AG04450 (cell line): ENCODE results near the gene INVS. TPM values are rescaled to one million over a fixed set of nuclear protein-coding genes. Genes with fewer than 3 reads are reported as not detected.

Experiments used
- CTCF ChIA-PET: fragments of 300-600, 350-600 bp; formaldehyde crosslinking; extraction: SDS; loops from one replicate; lab custom pipeline; 2022; ENCODE audit warnings: antibody characterized with exemption, inconsistent platforms; lab: Charles Lee
- POLR2A ChIA-PET: fragments of 350-600 bp; formaldehyde crosslinking; extraction: SDS; loops from one replicate; lab custom pipeline; 2021; ENCODE audit warnings: antibody characterized with exemption, inconsistent platforms; lab: Yijun Ruan, JAX
- DNase-seq: peaks from one replicate; pipeline ENCODE4 v3.0.0-alpha.2; 2011; ENCODE audit warnings: low read depth, low spot score
- H3K27ac ChIP-seq: one replicate; pipeline ENCODE4 v1.5.1; 2012; ENCODE audit warnings: low read depth, low read length, control low read depth
- H3K27me3 ChIP-seq: one replicate; pipeline ENCODE4 v1.6.0; 2012; ENCODE audit warnings: low read length; ENCODE audit not compliant: control insufficient read depth, insufficient read depth
- H3K4me3 ChIP-seq: 2 replicates; pipeline ENCODE4 v1.5.1; 2011; ENCODE audit warnings: mild to moderate bottlenecking, low read depth, low read length, control low read depth
- H3K9me3 ChIP-seq: 2 replicates; pipeline ENCODE4 v1.5.1; 2012; ENCODE audit warnings: low read length; ENCODE audit not compliant: control insufficient read depth, insufficient read depth
- polyA plus RNA-seq: library from polyadenylated mRNA; depleted of rRNA; stranded (reverse); fragments of >200 nt; gene quantifications from 2 replicates; pipeline ENCODE4 v1.2.3, GENCODE V29; 2011
- TF ChIP-seq, protein P1 (sequence below): IDR thresholded peaks from 2 replicates; pipeline ENCODE4 v1.5.1; 2011; ENCODE audit warnings: low read depth, low read length, control low read depth, inconsistent platforms

The INVS gene
- polyA plus RNA-seq, 1 experiment: 22.5 TPM

GRCh38 chr9:100096378-100096916 lies 2.6 kb upstream of the INVS start:
- H3K9me3 ChIP-seq: no peaks in the 10 kb centered on the region
- DNase-seq: no peak
- CTCF ChIA-PET: interaction anchor here (1.6 kb wide), 1 partner anchor 504 kb away, joined by 3 read pairs; no protein-coding TSS in a partner anchor

GRCh38 chr9:100098046-100098886 lies 777 bp upstream of the INVS start:
- DNase-seq: peak; percentile 6
- POLR2A ChIA-PET: interaction anchor here (1.1 kb wide), 1 partner anchor 13 kb away, joined by 4 read pairs; no protein-coding TSS in a partner anchor

More at GRCh38 chr9:100096378-100096916, 2.6 kb upstream of the INVS start:
- POLR2A ChIA-PET: interaction anchor here (0.6 kb wide), 1 partner anchor 16 kb away, joined by 3 read pairs; no protein-coding TSS in a partner anchor
- Histone ChIP-seq H3K27ac (no peak overlapping the region), H3K4me3 (no peak overlapping the region), H3K27me3 (no peaks in the 10 kb centered on the region)
- TF ChIP-seq, protein P1, sequence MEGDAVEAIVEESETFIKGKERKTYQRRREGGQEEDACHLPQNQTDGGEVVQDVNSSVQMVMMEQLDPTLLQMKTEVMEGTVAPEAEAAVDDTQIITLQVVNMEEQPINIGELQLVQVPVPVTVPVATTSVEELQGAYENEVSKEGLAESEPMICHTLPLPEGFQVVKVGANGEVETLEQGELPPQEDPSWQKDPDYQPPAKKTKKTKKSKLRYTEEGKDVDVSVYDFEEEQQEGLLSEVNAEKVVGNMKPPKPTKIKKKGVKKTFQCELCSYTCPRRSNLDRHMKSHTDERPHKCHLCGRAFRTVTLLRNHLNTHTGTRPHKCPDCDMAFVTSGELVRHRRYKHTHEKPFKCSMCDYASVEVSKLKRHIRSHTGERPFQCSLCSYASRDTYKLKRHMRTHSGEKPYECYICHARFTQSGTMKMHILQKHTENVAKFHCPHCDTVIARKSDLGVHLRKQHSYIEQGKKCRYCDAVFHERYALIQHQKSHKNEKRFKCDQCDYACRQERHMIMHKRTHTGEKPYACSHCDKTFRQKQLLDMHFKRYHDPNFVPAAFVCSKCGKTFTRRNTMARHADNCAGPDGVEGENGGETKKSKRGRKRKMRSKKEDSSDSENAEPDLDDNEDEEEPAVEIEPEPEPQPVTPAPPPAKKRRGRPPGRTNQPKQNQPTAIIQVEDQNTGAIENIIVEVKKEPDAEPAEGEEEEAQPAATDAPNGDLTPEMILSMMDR: no peak

DNA sequence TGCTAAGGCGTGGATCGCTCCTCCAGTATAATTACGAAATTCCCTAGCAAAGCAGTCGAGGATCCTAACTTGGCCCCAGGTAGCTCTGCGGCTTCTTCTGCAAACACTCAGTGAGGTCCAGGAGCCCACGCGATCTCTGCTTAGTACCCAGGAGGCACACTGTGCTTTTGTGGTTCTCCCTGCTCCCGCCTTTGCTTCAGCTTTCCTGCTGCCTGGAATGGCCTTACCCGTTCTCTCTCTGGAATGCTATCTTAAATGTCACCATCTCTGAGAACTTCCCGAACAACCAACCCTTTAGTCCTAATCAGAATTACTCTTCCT lies 639 bp downstream of the INVS start:
- Histone ChIP-seq H3K27ac (peak overlapping the region; percentile 66), H3K9me3 (no peaks in the 10 kb centered on the region), H3K27me3 (no peaks in the 10 kb centered on the region), H3K4me3 (peak overlapping the region; percentile 84)
- DNase-seq: no peak
- ChIA-PET CTCF (no interaction called here), POLR2A (interaction anchor here (1.1 kb wide), 1 partner anchor 12 kb away, joined by 4 read pairs; no protein-coding TSS in a partner anchor)
- TF ChIP-seq, protein P1: no peak

More at GRCh38 chr9:100098046-100098886, 777 bp upstream of the INVS start:
- Histone ChIP-seq H3K9me3 (no peaks in the 10 kb centered on the region), H3K27ac (peak overlapping the region; percentile 92), H3K27me3 (no peaks in the 10 kb centered on the region), H3K4me3 (peak overlapping the region; percentile 99)
- TF ChIP-seq, protein P1: no peak
- CTCF ChIA-PET: interaction anchor here (0.6 to 1.6 kb wide), 2 partner anchors 252 to 503 kb away, joined by 3 read pairs; no protein-coding TSS in a partner anchor

DNA sequence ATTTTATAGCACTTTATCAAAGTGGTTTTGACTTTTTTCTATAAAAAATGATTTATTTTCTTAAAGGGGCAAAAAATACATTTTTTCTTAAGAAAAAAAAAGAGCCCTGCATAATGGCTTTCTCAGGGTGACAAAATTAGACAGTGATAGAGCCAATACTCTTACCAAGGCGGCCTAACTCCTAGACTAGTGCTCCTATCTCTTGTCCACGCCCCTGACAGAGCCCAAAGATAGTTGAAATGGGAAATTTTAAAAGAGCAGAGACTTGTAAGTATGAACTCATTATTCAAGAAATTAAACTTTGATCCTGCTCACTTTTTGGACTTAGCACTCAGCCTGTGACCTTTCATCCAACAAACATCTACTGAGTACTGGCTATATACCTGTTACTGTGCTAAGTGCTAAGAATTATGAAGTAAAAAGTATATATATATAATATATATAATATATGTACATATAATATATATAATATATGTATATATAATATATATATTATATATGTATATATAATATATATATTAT lies 1.2 kb downstream of the INVS start:
- Histone ChIP-seq H3K4me3 (peak overlapping the region; percentile 84), H3K27ac (no peak overlapping the region)
- POLR2A ChIA-PET: no interaction called here

More for the DNA sequence above, 1.2 kb downstream of the INVS start:
- Histone ChIP-seq H3K27me3 (no peaks in the 10 kb centered on the region), H3K9me3 (no peaks in the 10 kb centered on the region)
- CTCF ChIA-PET: no interaction called here
- TF ChIP-seq, protein P1: no peak
- DNase-seq: no peak
